HG02852 (cell line): ENCODE measurements around the gene TBC1D3B.
"Not testable (repeated sequence)": the region's sequence is repeated elsewhere in the genome, so short reads cannot be mapped to it uniquely, and the experiment has no call there.

Source experiments
- ATAC-seq: cut with Tn5 transposase; IDR thresholded peaks from one replicate; pipeline ENCODE4 v1.9.1; 2021; ENCODE audit warnings: mild to moderate bottlenecking, moderate library complexity; ENCODE audit not compliant: unreplicated experiment

The TBC1D3B gene

GRCh38 chr17:36131421-36131820, 45.0 kb downstream of the TBC1D3B start:
- no peak for ATAC-seq

- no peak for ATAC-seq
Observed at GRCh38 chr17:36130346-36130745, 46.1 kb downstream of the TBC1D3B start.

- ATAC-seq, result no peak
Observed at GRCh38 chr17:36129616-36130015, 46.8 kb downstream of the TBC1D3B start.

- no peak for ATAC-seq
Observed at GRCh38 chr17:36128411-36128978, 47.9 kb downstream of the TBC1D3B start.

GRCh38 chr17:36127911-36128310, 48.5 kb downstream of the TBC1D3B start:
- ATAC-seq, result no peak

- ATAC-seq, result peak; percentile 50
Observed at GRCh38 chr17:36127199-36127893, 49.1 kb downstream of the TBC1D3B start.

- no peak for ATAC-seq
Observed at GRCh38 chr17:36124879-36125824, 51.3 kb downstream of the TBC1D3B start.

GRCh38 chr17:36123431-36123830, 53.0 kb downstream of the TBC1D3B start:
- no peak for ATAC-seq

GRCh38 chr17:36121099-36121498, 55.3 kb downstream of the TBC1D3B start:
- not testable (repeated sequence) for ATAC-seq

GRCh38 chr17:36120221-36120620, 56.2 kb downstream of the TBC1D3B start:
- no peak for ATAC-seq

- ATAC-seq, result no peak
Observed at GRCh38 chr17:36118477-36119353, 57.7 kb downstream of the TBC1D3B start.

- peak; percentile 48 for ATAC-seq
Observed at GRCh38 chr17:36117505-36118382, 58.7 kb downstream of the TBC1D3B start.
